Esophagus muscularis mucosa (tissue), 3 donors: Measurements from ENCODE around the gene GP1BA.

Experiments used
- POLR2A ChIP-seq: fragments of 450-650 bp; IDR thresholded peaks from one replicate; pipeline ENCODE4 v1.6.1; 2017; ENCODE audit warnings: antibody characterized with exemption, moderate library complexity, mild to moderate bottlenecking, low read depth
- POLR2AphosphoS5 ChIP-seq, 2 donors: sonication (generic); formaldehyde crosslinking; IDR thresholded peaks; one replicate each; pipeline ENCODE4 v1.6.1; 2017; ENCODE audit warnings: antibody characterized with exemption in 2 of 2
- TF ChIP-seq, protein P1 (sequence below), 3 experiments: fragments of 200-600 bp in 2 of 3; fragments of 450-650 bp in 1 of 3; sonication (generic) in 2 of 3; IDR thresholded peaks; one replicate each; pipeline ENCODE4 v1.5.1; 2017 to 2019; ENCODE audit warnings: antibody characterized with exemption in 3 of 3, mild to moderate bottlenecking in 2 of 3, moderate library complexity in 1 of 3

DNA sequence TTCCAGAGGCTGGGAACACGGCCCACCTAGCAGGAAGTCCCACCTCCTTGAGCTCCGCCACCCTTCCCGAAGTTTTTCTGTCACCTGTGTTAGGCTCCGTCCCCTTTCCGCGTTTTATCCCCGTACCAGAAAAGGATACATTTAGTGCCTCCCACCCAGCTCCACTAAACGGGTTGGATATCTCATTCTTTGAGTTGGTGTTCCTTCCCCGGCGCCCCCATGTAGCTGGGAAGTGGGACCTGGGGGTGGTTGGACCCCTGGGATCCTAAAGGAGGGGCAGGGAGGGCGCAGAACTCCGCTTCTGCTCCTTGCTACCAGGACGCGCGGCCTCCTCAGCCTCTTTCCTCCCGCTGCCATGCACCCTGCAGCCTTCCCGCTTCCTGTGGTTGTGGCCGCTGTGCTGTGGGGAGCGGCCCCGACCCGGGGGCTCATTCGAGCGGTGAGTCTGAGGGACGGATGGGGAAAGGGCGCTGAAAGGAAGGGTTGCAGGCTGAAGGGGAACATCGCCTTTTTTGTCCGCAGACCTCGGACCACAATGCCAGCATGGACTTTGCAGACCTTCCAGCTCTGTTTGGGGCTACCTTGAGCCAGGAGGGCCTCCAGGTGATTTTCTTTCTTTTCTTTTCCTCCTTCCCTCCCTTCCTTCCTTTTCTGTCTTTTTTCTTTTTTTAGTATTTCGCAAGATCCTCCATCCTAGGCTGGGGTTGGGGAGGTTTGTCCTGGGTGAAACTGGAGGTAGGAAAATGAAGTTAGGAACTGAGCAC, 8.7 kb downstream of the GP1BA start:
- TF ChIP-seq, protein P1, sequence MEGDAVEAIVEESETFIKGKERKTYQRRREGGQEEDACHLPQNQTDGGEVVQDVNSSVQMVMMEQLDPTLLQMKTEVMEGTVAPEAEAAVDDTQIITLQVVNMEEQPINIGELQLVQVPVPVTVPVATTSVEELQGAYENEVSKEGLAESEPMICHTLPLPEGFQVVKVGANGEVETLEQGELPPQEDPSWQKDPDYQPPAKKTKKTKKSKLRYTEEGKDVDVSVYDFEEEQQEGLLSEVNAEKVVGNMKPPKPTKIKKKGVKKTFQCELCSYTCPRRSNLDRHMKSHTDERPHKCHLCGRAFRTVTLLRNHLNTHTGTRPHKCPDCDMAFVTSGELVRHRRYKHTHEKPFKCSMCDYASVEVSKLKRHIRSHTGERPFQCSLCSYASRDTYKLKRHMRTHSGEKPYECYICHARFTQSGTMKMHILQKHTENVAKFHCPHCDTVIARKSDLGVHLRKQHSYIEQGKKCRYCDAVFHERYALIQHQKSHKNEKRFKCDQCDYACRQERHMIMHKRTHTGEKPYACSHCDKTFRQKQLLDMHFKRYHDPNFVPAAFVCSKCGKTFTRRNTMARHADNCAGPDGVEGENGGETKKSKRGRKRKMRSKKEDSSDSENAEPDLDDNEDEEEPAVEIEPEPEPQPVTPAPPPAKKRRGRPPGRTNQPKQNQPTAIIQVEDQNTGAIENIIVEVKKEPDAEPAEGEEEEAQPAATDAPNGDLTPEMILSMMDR (IDR thresholded peaks at IDR 0.05): no peak
- TF ChIP-seq POLR2AphosphoS5 (IDR thresholded peaks at IDR 0.05): no peak
- TF ChIP-seq POLR2A: no peak
